HG03103 (cell line): Measurements from ENCODE around the gene COL4A2.

Experiments
- ATAC-seq: cut with Tn5 transposase; IDR thresholded peaks from one replicate; pipeline ENCODE4 v1.9.1; 2021; ENCODE audit warnings: low read depth; ENCODE audit not compliant: unreplicated experiment

The COL4A2 gene

GRCh38 chr13:110464556-110465333 lies 157.7 kb downstream of the COL4A2 start:
- ATAC-seq: no peak

GRCh38 chr13:110465696-110466095 lies 158.6 kb downstream of the COL4A2 start:
- ATAC-seq: no peak

GRCh38 chr13:110466266-110466915 lies 159.3 kb downstream of the COL4A2 start:
- ATAC-seq: no peak

GRCh38 chr13:110467516-110468110 lies 160.5 kb downstream of the COL4A2 start:
- no peak for ATAC-seq

GRCh38 chr13:110468986-110469495 lies 162.0 kb downstream of the COL4A2 start:
- no peak for ATAC-seq

- no peak for ATAC-seq
Measured at GRCh38 chr13:110469597-110469996, 162.5 kb downstream of the COL4A2 start.

- no peak for ATAC-seq
Measured at GRCh38 chr13:110470272-110471009, 163.4 kb downstream of the COL4A2 start.

GRCh38 chr13:110471156-110471832 lies 164.2 kb downstream of the COL4A2 start:
- ATAC-seq: peak; percentile 29

- ATAC-seq: peak; percentile 98
Measured at GRCh38 chr13:110471833-110472162, 164.7 kb downstream of the COL4A2 start.

GRCh38 chr13:110472904-110473563 lies 165.9 kb downstream of the COL4A2 start:
- no peak for ATAC-seq

- ATAC-seq: no peak
Measured at GRCh38 chr13:110474713-110475112, 167.6 kb downstream of the COL4A2 start.

GRCh38 chr13:110475117-110475516 lies 168.0 kb downstream of the COL4A2 start:
- no peak for ATAC-seq

- no peak for ATAC-seq
Measured at GRCh38 chr13:110475550-110476219, 168.6 kb downstream of the COL4A2 start.

GRCh38 chr13:110476220-110476617 lies 169.1 kb downstream of the COL4A2 start:
- ATAC-seq: no peak

GRCh38 chr13:110477706-110478245 lies 170.7 kb downstream of the COL4A2 start:
- ATAC-seq: no peak

GRCh38 chr13:110478405-110479214 lies 171.5 kb downstream of the COL4A2 start:
- no peak for ATAC-seq

GRCh38 chr13:110479215-110479545 lies 172.1 kb downstream of the COL4A2 start:
- no peak for ATAC-seq

- no peak for ATAC-seq
Measured at GRCh38 chr13:110479648-110480047, 172.6 kb downstream of the COL4A2 start.
